B cell (primary cell): Measurements from ENCODE around the gene GLIPR1L1. TPM values are rescaled to one million over a fixed set of nuclear protein-coding genes. Genes with fewer than 3 reads are reported as not detected.

Source experiments
- ATAC-seq: fragments of 200-7000 bp; cut with Tn5 transposase; one replicate; pipeline ENCODE4 v1.10.0; 2021; ENCODE audit warnings: low read depth, mild to moderate bottlenecking, moderate number of reproducible peaks, moderate library complexity
- CTCF ChIA-PET: fragments of 350-600 bp; sonication (Branson Sonifier 250); formaldehyde crosslinking; loops from one replicate; lab custom pipeline; 2021; ENCODE audit warnings: antibody characterized with exemption, inconsistent platforms; lab: Charles Lee
- POLR2A ChIA-PET: fragments of 350-600 bp; sonication (Branson Sonifier 250); formaldehyde crosslinking; loops from one replicate; lab custom pipeline; 2021; ENCODE audit warnings: antibody characterized with exemption; lab: Charles Lee
- DNase-seq: peaks from one replicate; pipeline ENCODE4 v3.0.0; 2013
- H2AFZ ChIP-seq: 2 replicates; pipeline ENCODE4 v1.6.1; 2012; ENCODE audit warnings: mild to moderate bottlenecking, low read depth, low read length; ENCODE audit not compliant: insufficient read depth, poor library complexity, severe bottlenecking
- H3K27ac ChIP-seq, 2 donors: 1 replicate in 1 of 2; 2 replicates in 1 of 2; pipeline ENCODE4 v1.5.1; 2012 to 2013; ENCODE audit warnings: low read length in 2 of 2, mild to moderate bottlenecking in 2 of 2, moderate library complexity in 1 of 2
- H3K27me3 ChIP-seq, 4 experiments: fragments of 200-600 bp in 1 of 4; sonication (generic) in 1 of 4; replicated peaks in 1 of 4; 1 replicate in 2 of 4; 2 replicates in 2 of 4; pipeline versions ENCODE4 v1.6.1 to v1.7.0; 2013 to 2016; ENCODE audit warnings: low read length in 3 of 4, mild to moderate bottlenecking in 2 of 4, mixed read lengths in 1 of 4, moderate library complexity in 1 of 4; ENCODE audit not compliant: insufficient read depth in 4 of 4, control insufficient read depth in 3 of 4; ENCODE audit errors: control extremely low read depth in 1 of 4
- H3K36me3 ChIP-seq, 2 experiments: replicated peaks in 1 of 2; 1 replicate in 1 of 2; 2 replicates in 1 of 2; pipeline versions ENCODE4 v1.6.1 to v1.7.1; 2013; ENCODE audit warnings: low read length in 1 of 2; ENCODE audit not compliant: insufficient read depth in 2 of 2, control insufficient read depth in 1 of 2; ENCODE audit errors: control extremely low read depth in 1 of 2, extremely low read depth in 1 of 2
- H3K4me1 ChIP-seq, 2 donors: fragments of 200-600 bp in 1 of 2; sonication (generic) in 1 of 2; 1 replicate in 1 of 2; 2 replicates in 1 of 2; pipeline versions ENCODE4 v1.5.1 to v1.6.1; 2013 to 2017; ENCODE audit warnings: low read length in 2 of 2; ENCODE audit not compliant: control insufficient read depth in 2 of 2, insufficient read depth in 2 of 2
- H3K4me2 ChIP-seq: replicated peaks from 2 replicates; pipeline ENCODE3; 2012; ENCODE audit warnings: mild to moderate bottlenecking, low read depth, low read length; ENCODE audit not compliant: poor library complexity, severe bottlenecking
- H3K4me3 ChIP-seq, 5 experiments: fragments of 200-600 bp in 1 of 5; sonication (generic) in 1 of 5; 1 replicate in 3 of 5; 2 replicates in 2 of 5; pipeline versions ENCODE4 v1.5.1 to v1.7.0; 2011 to 2016; ENCODE audit warnings: low read length in 4 of 5, mild to moderate bottlenecking in 4 of 5, low read depth in 2 of 5, control low read depth in 1 of 5, moderate library complexity in 1 of 5; ENCODE audit not compliant: insufficient read depth in 1 of 5; ENCODE audit errors: control extremely low read depth in 1 of 5, extremely low read depth in 1 of 5
- H3K79me2 ChIP-seq: fragments of 200-600 bp; sonication (generic); one replicate; pipeline ENCODE4 v1.6.0; 2016; ENCODE audit warnings: low read length; ENCODE audit not compliant: control insufficient read depth, insufficient read depth
- H3K9ac ChIP-seq: fragments of 200-600 bp; sonication (generic); 2 replicates; pipeline ENCODE4 v1.6.1; 2017; ENCODE audit warnings: mild to moderate bottlenecking, low read length, moderate library complexity
- H3K9me3 ChIP-seq, 3 donors: one replicate each; pipeline versions ENCODE4 v1.6.1 to v1.7.1; 2013; ENCODE audit warnings: low read length in 2 of 3; ENCODE audit not compliant: control insufficient read depth in 2 of 3, insufficient read depth in 1 of 3; ENCODE audit errors: control extremely low read depth in 1 of 3
- H4K20me1 ChIP-seq: 2 replicates; pipeline ENCODE4 v1.6.0; 2012; ENCODE audit warnings: mild to moderate bottlenecking, low read length; ENCODE audit not compliant: insufficient read depth, control insufficient read depth, poor library complexity, severe bottlenecking
- H3K27ac Mint-ChIP-seq: one replicate; pipeline ENCODE4 v1.8.0; 2021; ENCODE audit warnings: mixed read lengths
- H3K27me3 Mint-ChIP-seq: one replicate; pipeline ENCODE4 v1.8.0; 2021; ENCODE audit warnings: mixed read lengths
- H3K4me1 Mint-ChIP-seq: one replicate; pipeline ENCODE4 v1.8.0; 2021; ENCODE audit warnings: mixed read lengths
- H3K4me3 Mint-ChIP-seq: one replicate; pipeline ENCODE4 v1.8.0; 2021; ENCODE audit warnings: mixed read lengths
- H3K9me3 Mint-ChIP-seq: one replicate; pipeline ENCODE4 v1.8.0; 2022; ENCODE audit warnings: mixed read lengths; ENCODE audit not compliant: insufficient read depth
- EZH2 ChIP-seq: IDR thresholded peaks from 2 replicates; pipeline ENCODE4 v1.6.1; 2012; ENCODE audit warnings: borderline replicate concordance, low read depth, mild to moderate bottlenecking, moderate library complexity, low read length; ENCODE audit not compliant: insufficient read depth, poor library complexity, severe bottlenecking
- WGBS: methylation state at CpG from one replicate; pipeline ENCODE4 v1.1.5; 2013; ENCODE audit warnings: missing lambda C conversion rate; ENCODE audit not compliant: insufficient coverage; 5-methylcytosine and 5-hydroxymethylcytosine counted together
- intact Hi-C: fragments of 100-400 bp; cut with micrococcal nuclease; formaldehyde crosslinking; loops from one replicate; pipeline ENCODE4 v1.10.0; 2022
- polyA plus RNA-seq: library from polyadenylated mRNA; depleted of rRNA; stranded (reverse); fragments of >200 nt; gene quantifications from 2 replicates; pipeline ENCODE4 v1.2.3, GENCODE V29; 2012
- total RNA-seq, 2 donors: library from RNA; stranded (reverse); fragments of 120-200 nt in 1 of 2; gene quantifications; 1 replicate in 1 of 2; 2 replicates in 1 of 2; pipeline versions ENCODE4 v1.2.3 to v1.2.4, GENCODE V29; 2013 to 2022
- TF ChIP-seq, protein P1 (sequence below): fragments of 200-600 bp; IDR thresholded peaks from one replicate; pipeline ENCODE4 v1.8.0; 2022; ENCODE audit warnings: antibody characterized with exemption, mild to moderate bottlenecking

The GLIPR1L1 gene
- total and polyA plus RNA-seq, 2 donors (not counting 1 experiment from before 2014, with no cell fraction given) = not detected

DNA sequence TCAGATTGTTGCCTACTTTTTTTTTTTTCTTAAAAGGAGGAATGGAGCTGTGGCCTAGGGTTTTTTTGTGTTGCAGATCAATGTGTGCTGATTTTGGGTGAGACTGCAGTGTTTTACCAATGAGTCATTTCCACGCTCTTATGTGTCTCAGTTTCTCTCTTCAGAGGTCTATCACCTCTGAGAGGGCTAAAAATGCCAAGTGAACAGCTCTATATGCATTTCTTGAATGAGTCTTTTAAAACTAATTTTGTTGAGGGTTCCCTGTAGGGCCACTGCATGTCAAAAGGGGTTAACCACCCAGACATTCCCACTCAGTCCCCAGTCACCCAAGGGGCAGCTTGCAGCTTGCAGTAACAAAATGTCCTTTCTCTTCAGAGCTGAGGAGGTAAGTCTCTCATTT is 32.2 kb downstream of the GLIPR1L1 start:
- ChIA-PET CTCF (interaction anchor here (1.1 kb wide), 1 partner anchor 34 kb away, joined by 3 read pairs; no protein-coding TSS in a partner anchor), POLR2A (no interaction called here)
- Mint-ChIP-seq H3K9me3 (no peaks in the 10 kb centered on the region), H3K27ac (no peak overlapping the region), H3K4me1 (no peaks in the 10 kb centered on the region), H3K27me3 (no peaks in the 10 kb centered on the region), H3K4me3 (no peak overlapping the region)
- Histone ChIP-seq H3K79me2 (no peaks in the 10 kb centered on the region), H3K36me3 (no peaks in the 10 kb centered on the region), H3K27ac (no peak overlapping the region), H3K9ac (no peak overlapping the region), H3K27me3 (no peaks in the 10 kb centered on the region), H2AFZ (no peak overlapping the region), H3K4me1 (no peaks in the 10 kb centered on the region), H3K4me2 (no peak overlapping the region), H3K4me3 (no peak overlapping the region), H4K20me1 (no peaks in the 10 kb centered on the region), H3K9me3 (no peaks in the 10 kb centered on the region)
- intact Hi-C loops = no loop called here
- TF ChIP-seq EZH2 = no peak
- TF ChIP-seq, protein P1, sequence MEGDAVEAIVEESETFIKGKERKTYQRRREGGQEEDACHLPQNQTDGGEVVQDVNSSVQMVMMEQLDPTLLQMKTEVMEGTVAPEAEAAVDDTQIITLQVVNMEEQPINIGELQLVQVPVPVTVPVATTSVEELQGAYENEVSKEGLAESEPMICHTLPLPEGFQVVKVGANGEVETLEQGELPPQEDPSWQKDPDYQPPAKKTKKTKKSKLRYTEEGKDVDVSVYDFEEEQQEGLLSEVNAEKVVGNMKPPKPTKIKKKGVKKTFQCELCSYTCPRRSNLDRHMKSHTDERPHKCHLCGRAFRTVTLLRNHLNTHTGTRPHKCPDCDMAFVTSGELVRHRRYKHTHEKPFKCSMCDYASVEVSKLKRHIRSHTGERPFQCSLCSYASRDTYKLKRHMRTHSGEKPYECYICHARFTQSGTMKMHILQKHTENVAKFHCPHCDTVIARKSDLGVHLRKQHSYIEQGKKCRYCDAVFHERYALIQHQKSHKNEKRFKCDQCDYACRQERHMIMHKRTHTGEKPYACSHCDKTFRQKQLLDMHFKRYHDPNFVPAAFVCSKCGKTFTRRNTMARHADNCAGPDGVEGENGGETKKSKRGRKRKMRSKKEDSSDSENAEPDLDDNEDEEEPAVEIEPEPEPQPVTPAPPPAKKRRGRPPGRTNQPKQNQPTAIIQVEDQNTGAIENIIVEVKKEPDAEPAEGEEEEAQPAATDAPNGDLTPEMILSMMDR = no peak
- DNase-seq = no peak
- ATAC-seq = no peak
- WGBS = no CpG with 5 or more reads among the region's 1 CpG

- ChIA-PET POLR2A (no interaction called here), CTCF (no interaction called here)
- no peaks in the 10 kb centered on the region for H3K9me3 ChIP-seq
- H3K4me1 Mint-ChIP-seq = no peaks in the 10 kb centered on the region
- H3K27me3 Mint-ChIP-seq = no peaks in the 10 kb centered on the region
- H3K4me3 ChIP-seq = no peak overlapping the region
- H2AFZ ChIP-seq = no peak overlapping the region
- H3K4me3 Mint-ChIP-seq = no peak overlapping the region
- H3K4me1 ChIP-seq = no peaks in the 10 kb centered on the region
- no peak for DNase-seq
- ATAC-seq = no peak
- WGBS = 100% methylated on average over 2 of the region's 2 CpGs
- H3K27ac ChIP-seq = no peak overlapping the region
- no peaks in the 10 kb centered on the region for H3K27me3 ChIP-seq
- H3K36me3 ChIP-seq = no peaks in the 10 kb centered on the region
- no peak overlapping the region for H3K9ac ChIP-seq
- H3K9me3 Mint-ChIP-seq = no peaks in the 10 kb centered on the region
- no peak for TF ChIP-seq EZH2
- TF ChIP-seq, protein P1 = no peak
- intact Hi-C loops = no loop called here
- H3K4me2 ChIP-seq = no peak overlapping the region
- no peaks in the 10 kb centered on the region for H4K20me1 ChIP-seq
- no peak overlapping the region for H3K27ac Mint-ChIP-seq
- no peaks in the 10 kb centered on the region for H3K79me2 ChIP-seq
These were observed 40.5 kb downstream of the GLIPR1L1 start for GRCh38 chr12:75374971-75375370.
